ENCODE data around the gene CHMP3. TPM values are rescaled to one million over a fixed set of nuclear protein-coding genes. Genes with fewer than 3 reads are reported as not detected.

The CHMP3 gene
- total and polyA plus RNA-seq, 7 donors, result 101 to 176 (median 146) TPM

- 94 to 95% methylated on average over 11 of the region's 11 CpGs for WGBS, 2 donors
- no peak for TF ChIP-seq POLR2AphosphoS5 (IDR thresholded peaks at IDR 0.05)
- no peak for TF ChIP-seq CTCF (IDR thresholded peaks at IDR 0.05)
- TF ChIP-seq EP300 (IDR thresholded peaks at IDR 0.05), result no peak
- Histone ChIP-seq H3K4me1 (no peaks in the 10 kb centered on the region), H3K4me3 (no peak overlapping the region), H3K36me3 (peaks cover 0 to 45% (median 2%) of the 10 kb centered on the region in 4 donors), H3K27me3 (no peaks in the 10 kb centered on the region), H3K27ac (no peak overlapping the region), H3K9me3 (no peaks in the 10 kb centered on the region)
- intact Hi-C loops (cut with DNase I), result no loop called here
- no peak for DNase-seq
Observed at GRCh38 chr2:86525421-86526340, 37.6 kb downstream of the CHMP3 start.

- no peak overlapping the region for H3K4me3 ChIP-seq
- H3K27me3 ChIP-seq, result no peaks in the 10 kb centered on the region
- peaks cover 0 to 37% (median 2%) of the 10 kb centered on the region in 4 donors for H3K36me3 ChIP-seq
- TF ChIP-seq POLR2A (IDR thresholded peaks at IDR 0.05), result no peak
- no peak for DNase-seq
- intact Hi-C loops (cut with DNase I), result no loop called here
- WGBS, 2 donors, result 95 to 98% methylated on average over 4 of the region's 4 CpGs
- H3K27ac ChIP-seq, result no peak overlapping the region
- H3K4me1 ChIP-seq, result peaks cover 0 to 12% (median 2%) of the 10 kb centered on the region in 4 donors
- H3K9me3 ChIP-seq, result no peaks in the 10 kb centered on the region
Observed at GRCh38 chr2:86523491-86523890, 39.8 kb downstream of the CHMP3 start.

- Histone ChIP-seq H3K4me3 (no peak overlapping the region), H3K27me3 (no peaks in the 10 kb centered on the region), H3K9me3 (no peaks in the 10 kb centered on the region), H3K4me1 (peaks cover 0 to 17% (median 3%) of the 10 kb centered on the region in 4 donors), H3K36me3 (peaks cover 0 to 29% (median 2%) of the 10 kb centered on the region in 4 donors), H3K27ac (no peak overlapping the region)
- WGBS, 2 donors, result 93 to 94% methylated on average over 2 of the region's 2 CpGs
- TF ChIP-seq POLR2A (IDR thresholded peaks at IDR 0.05) (no peak), EP300 (IDR thresholded peaks at IDR 0.05) (no peak), CTCF (IDR thresholded peaks at IDR 0.05) (no peak), POLR2AphosphoS5 (IDR thresholded peaks at IDR 0.05) (no peak)
- DNase-seq, result no peak
- intact Hi-C loops (cut with DNase I), result no loop called here
Observed at GRCh38 chr2:86522711-86523110, 40.5 kb downstream of the CHMP3 start.

GRCh38 chr2:86521922-86522321 lies 41.3 kb downstream of the CHMP3 start:
- TF ChIP-seq POLR2A (IDR thresholded peaks at IDR 0.05) (no peak), CTCF (IDR thresholded peaks at IDR 0.05) (no peak), EP300 (IDR thresholded peaks at IDR 0.05) (no peak)

GRCh38 chr2:86520153-86520552 lies 43.1 kb downstream of the CHMP3 start:
- TF ChIP-seq POLR2A (IDR thresholded peaks at IDR 0.05), result no peak
- no peak for TF ChIP-seq CTCF (IDR thresholded peaks at IDR 0.05)
- TF ChIP-seq EP300 (IDR thresholded peaks at IDR 0.05), result no peak
- no peak for TF ChIP-seq POLR2AphosphoS5 (IDR thresholded peaks at IDR 0.05)
- DNase-seq, result no peak
- 100% methylated on average over 1 of the region's 1 CpG for WGBS, 2 donors

More at GRCh38 chr2:86521922-86522321, 41.3 kb downstream of the CHMP3 start:
- Histone ChIP-seq H3K9me3 (no peaks in the 10 kb centered on the region), H3K4me1 (peaks cover 0 to 17% (median 3%) of the 10 kb centered on the region in 4 donors), H3K36me3 (peaks cover 0 to 21% (median 0%) of the 10 kb centered on the region in 4 donors), H3K27ac (no peak overlapping the region), H3K27me3 (no peaks in the 10 kb centered on the region), H3K4me3 (no peak overlapping the region)
- intact Hi-C loops (cut with DNase I), result no loop called here
- DNase-seq, result no peak
- WGBS, 2 donors, result 96% methylated on average over 1 of the region's 1 CpG

More at GRCh38 chr2:86520153-86520552, 43.1 kb downstream of the CHMP3 start:
- Histone ChIP-seq H3K27ac (no peak overlapping the region), H3K9me3 (no peaks in the 10 kb centered on the region), H3K27me3 (no peaks in the 10 kb centered on the region), H3K4me1 (peaks cover 0 to 17% (median 3%) of the 10 kb centered on the region in 4 donors), H3K36me3 (peaks cover 0 to 7% (median 0%) of the 10 kb centered on the region in 4 donors), H3K4me3 (no peak overlapping the region)
- intact Hi-C loops (cut with DNase I), result no loop called here
